Natural killer cell (primary cell): Measurements from ENCODE around the gene USPL1. TPM values are rescaled to one million over a fixed set of nuclear protein-coding genes. Genes with fewer than 3 reads are reported as not detected.
A peak's percentile ranks its signal among the peaks of the same experiment; 100 is the strongest.
"Not testable (repeated sequence)": the region's sequence is repeated elsewhere in the genome, so short reads cannot be mapped to it uniquely, and the experiment has no call there.

Experiments
- ATAC-seq, 3 donors: fragments of 150-1000 bp in 2 of 3; fragments of 200-7000 bp in 1 of 3; cut with Tn5 transposase; 1 replicate in 1 of 3; 2 replicates in 2 of 3; pipeline ENCODE4 v1.10.0; 2021; ENCODE audit warnings: mild to moderate bottlenecking in 2 of 3, moderate library complexity in 2 of 3
- DNase-seq, 2 donors: peaks; one replicate each; pipeline versions ENCODE4 v3.0.0 to v3.0.0-alpha.2; 2013 to 2021; ENCODE audit warnings: mixed read lengths in 1 of 2
- H3K27ac ChIP-seq: one replicate; pipeline ENCODE4 v1.5.1; 2013; ENCODE audit warnings: mild to moderate bottlenecking, low read length
- H3K27me3 ChIP-seq: one replicate; pipeline ENCODE4 v1.6.1; 2013; ENCODE audit warnings: low read length; ENCODE audit not compliant: control insufficient read depth, insufficient read depth
- H3K36me3 ChIP-seq: one replicate; pipeline ENCODE4 v1.6.1; 2013; ENCODE audit warnings: low read length; ENCODE audit not compliant: control insufficient read depth, insufficient read depth
- H3K4me1 ChIP-seq: one replicate; pipeline ENCODE4 v1.6.1; 2013; ENCODE audit warnings: low read length; ENCODE audit not compliant: control insufficient read depth, insufficient read depth
- H3K4me3 ChIP-seq: one replicate; pipeline ENCODE4 v1.5.1; 2013; ENCODE audit warnings: low read length
- H3K9me3 ChIP-seq: one replicate; pipeline ENCODE4 v1.6.1; 2013; ENCODE audit warnings: low read length; ENCODE audit not compliant: control insufficient read depth, insufficient read depth
- H3K27ac Mint-ChIP-seq, 2 donors: one replicate each; pipeline ENCODE4 v1.8.0; 2022; ENCODE audit warnings: mild to moderate bottlenecking in 2 of 2, mixed read lengths in 2 of 2, moderate library complexity in 1 of 2
- H3K27me3 Mint-ChIP-seq, 2 donors: one replicate each; pipeline ENCODE4 v1.8.0; 2022; ENCODE audit warnings: low read depth in 2 of 2, mixed read lengths in 2 of 2
- H3K36me3 Mint-ChIP-seq: one replicate; pipeline ENCODE4 v1.8.0; 2022; ENCODE audit warnings: mixed read lengths
- H3K4me1 Mint-ChIP-seq, 2 donors: one replicate each; pipeline ENCODE4 v1.8.0; 2022; ENCODE audit warnings: mixed read lengths in 2 of 2
- H3K4me3 Mint-ChIP-seq: one replicate; pipeline ENCODE4 v1.8.0; 2022; ENCODE audit warnings: mild to moderate bottlenecking, moderate library complexity, mixed read lengths
- H3K9me3 Mint-ChIP-seq, 2 donors: one replicate each; pipeline ENCODE4 v1.8.0; 2022; ENCODE audit warnings: mixed read lengths in 2 of 2
- WGBS: methylation state at CpG from one replicate; pipeline ENCODE4 v1.1.7; 2013; ENCODE audit warnings: missing lambda C conversion rate; ENCODE audit not compliant: insufficient coverage; 5-methylcytosine and 5-hydroxymethylcytosine counted together
- intact Hi-C: fragments of 100-400 bp; cut with micrococcal nuclease; formaldehyde crosslinking; loops from one replicate; pipeline ENCODE4 v1.14.2; 2022
- total RNA-seq, 4 donors: library from RNA; stranded (reverse); fragments of 120-200 nt in 1 of 4; gene quantifications; one replicate each; pipeline versions ENCODE4 v1.2.3 to v1.2.4, GENCODE V29; 2013 to 2022
- TF ChIP-seq, protein P1 (sequence below): fragments of 200-600 bp; IDR thresholded peaks from one replicate; pipeline ENCODE4 v1.8.0; 2022; ENCODE audit warnings: antibody characterized with exemption

The USPL1 gene
- total RNA-seq, 3 donors from 2014 or later (not counting 1 experiment from before 2014, with no cell fraction given), result 34.8 to 39.0 (median 36.9) TPM

DNA sequence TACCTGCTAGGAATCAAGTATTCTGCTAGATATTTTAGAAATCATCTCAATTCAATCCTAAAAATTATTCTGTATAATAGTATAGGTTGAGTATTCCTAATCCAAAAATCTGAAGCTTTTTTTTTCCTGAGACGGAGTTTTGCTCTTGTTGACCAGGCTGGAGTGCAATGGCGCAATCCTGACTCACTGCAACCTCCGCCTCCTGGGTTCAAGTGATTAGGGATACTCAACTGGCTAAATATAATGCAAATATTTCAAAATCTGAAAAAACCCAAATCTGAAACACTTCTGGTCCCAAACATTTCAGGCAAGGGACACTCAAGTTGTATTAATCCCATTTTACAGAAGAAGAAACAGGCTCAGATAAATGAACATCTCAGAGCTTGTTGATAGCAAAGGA, 17.2 kb upstream of the USPL1 start:
- no peaks in the 10 kb centered on the region for H3K36me3 ChIP-seq
- H3K4me1 Mint-ChIP-seq, result peaks cover 0 to 9% of the 10 kb centered on the region in 2 donors
- DNase-seq (no peak), ATAC-seq (no peak)
- intact Hi-C loops, result no loop called here
- H3K9me3 Mint-ChIP-seq, result no peaks in the 10 kb centered on the region
- H3K9me3 ChIP-seq, result no peaks in the 10 kb centered on the region
- no peak overlapping the region for H3K4me3 Mint-ChIP-seq
- H3K27ac ChIP-seq, result no peak overlapping the region
- WGBS, result 95% methylated on average over 3 of the region's 3 CpGs
- H3K36me3 Mint-ChIP-seq, result no peaks in the 10 kb centered on the region
- TF ChIP-seq, protein P1, sequence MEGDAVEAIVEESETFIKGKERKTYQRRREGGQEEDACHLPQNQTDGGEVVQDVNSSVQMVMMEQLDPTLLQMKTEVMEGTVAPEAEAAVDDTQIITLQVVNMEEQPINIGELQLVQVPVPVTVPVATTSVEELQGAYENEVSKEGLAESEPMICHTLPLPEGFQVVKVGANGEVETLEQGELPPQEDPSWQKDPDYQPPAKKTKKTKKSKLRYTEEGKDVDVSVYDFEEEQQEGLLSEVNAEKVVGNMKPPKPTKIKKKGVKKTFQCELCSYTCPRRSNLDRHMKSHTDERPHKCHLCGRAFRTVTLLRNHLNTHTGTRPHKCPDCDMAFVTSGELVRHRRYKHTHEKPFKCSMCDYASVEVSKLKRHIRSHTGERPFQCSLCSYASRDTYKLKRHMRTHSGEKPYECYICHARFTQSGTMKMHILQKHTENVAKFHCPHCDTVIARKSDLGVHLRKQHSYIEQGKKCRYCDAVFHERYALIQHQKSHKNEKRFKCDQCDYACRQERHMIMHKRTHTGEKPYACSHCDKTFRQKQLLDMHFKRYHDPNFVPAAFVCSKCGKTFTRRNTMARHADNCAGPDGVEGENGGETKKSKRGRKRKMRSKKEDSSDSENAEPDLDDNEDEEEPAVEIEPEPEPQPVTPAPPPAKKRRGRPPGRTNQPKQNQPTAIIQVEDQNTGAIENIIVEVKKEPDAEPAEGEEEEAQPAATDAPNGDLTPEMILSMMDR, result no peak
- no peak overlapping the region for H3K27ac Mint-ChIP-seq
- peaks cover 2% of the 10 kb centered on the region for H3K27me3 ChIP-seq
- H3K27me3 Mint-ChIP-seq, result peaks cover 0 to 7% of the 10 kb centered on the region in 2 donors
- H3K4me3 ChIP-seq, result no peak overlapping the region
- no peaks in the 10 kb centered on the region for H3K4me1 ChIP-seq

DNA sequence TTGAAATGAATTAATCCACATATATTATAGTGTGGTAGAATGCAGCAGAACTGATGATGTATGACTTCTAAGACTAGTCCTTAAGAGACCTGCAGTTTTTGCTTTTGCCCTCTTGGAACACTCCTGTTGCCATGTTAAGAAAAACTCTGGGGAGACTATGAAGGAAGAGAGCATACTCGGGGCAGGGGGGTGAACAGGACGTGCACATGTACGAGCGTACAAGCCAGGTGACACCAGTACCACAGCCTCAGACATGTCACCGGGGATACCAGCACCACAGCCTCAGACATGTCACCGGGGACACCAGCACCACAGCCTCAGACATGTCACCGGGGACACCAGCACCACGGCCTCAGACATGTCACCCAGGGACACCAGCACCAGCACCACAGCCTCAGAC, 15.9 kb upstream of the USPL1 start:
- DNase-seq (no peak), ATAC-seq (no peak)
- Histone ChIP-seq H3K4me3 (no peak overlapping the region), H3K36me3 (no peaks in the 10 kb centered on the region), H3K4me1 (no peaks in the 10 kb centered on the region), H3K27me3 (peaks cover 2% of the 10 kb centered on the region), H3K9me3 (no peaks in the 10 kb centered on the region), H3K27ac (no peak overlapping the region)
- peaks cover 0 to 9% of the 10 kb centered on the region in 2 donors for H3K4me1 Mint-ChIP-seq
- H3K36me3 Mint-ChIP-seq, result no peaks in the 10 kb centered on the region
- TF ChIP-seq, protein P1, result no peak
- no peak overlapping the region for H3K4me3 Mint-ChIP-seq
- WGBS, result 68% methylated on average over 8 of the region's 8 CpGs
- no peak overlapping the region for H3K27ac Mint-ChIP-seq
- intact Hi-C loops, result no loop called here
- no peaks in the 10 kb centered on the region for H3K9me3 Mint-ChIP-seq
- peaks cover 0 to 10% of the 10 kb centered on the region in 2 donors for H3K27me3 Mint-ChIP-seq

DNA sequence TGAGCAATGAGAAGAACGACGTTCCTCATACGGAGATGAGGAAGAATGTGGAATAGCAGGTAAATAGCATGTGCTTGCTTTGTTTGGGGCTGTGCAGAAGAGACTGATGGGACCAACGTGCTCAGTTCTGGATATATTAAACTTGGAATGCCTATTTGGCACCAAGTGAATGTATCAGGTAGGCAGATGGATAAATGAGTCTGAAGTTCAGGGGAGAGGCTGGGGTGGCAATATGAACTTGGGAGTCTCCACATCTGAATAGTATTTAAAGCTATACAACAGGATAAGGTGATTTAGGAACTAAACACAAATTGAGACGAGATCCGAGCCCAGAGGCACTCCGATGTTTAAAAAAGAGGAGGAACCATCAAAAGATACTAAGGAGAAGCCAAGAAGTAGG, 12.7 kb upstream of the USPL1 start:
- peaks cover 12 to 20% of the 10 kb centered on the region in 2 donors for H3K4me1 Mint-ChIP-seq
- H3K4me3 Mint-ChIP-seq, result no peak overlapping the region
- no peak for DNase-seq
- no peaks in the 10 kb centered on the region for H3K36me3 ChIP-seq
- no peak overlapping the region for H3K27ac Mint-ChIP-seq
- peaks cover 0 to 10% of the 10 kb centered on the region in 2 donors for H3K27me3 Mint-ChIP-seq
- peaks cover 11% of the 10 kb centered on the region for H3K4me1 ChIP-seq
- no peaks in the 10 kb centered on the region for H3K9me3 ChIP-seq
- H3K36me3 Mint-ChIP-seq, result no peaks in the 10 kb centered on the region
- intact Hi-C loops, result no loop called here
- peaks cover 2% of the 10 kb centered on the region for H3K27me3 ChIP-seq
- no peak overlapping the region for H3K4me3 ChIP-seq
- no peak overlapping the region for H3K27ac ChIP-seq
- TF ChIP-seq, protein P1, result no peak
- no peak for ATAC-seq
- WGBS, result 97% methylated on average over 7 of the region's 7 CpGs
- no peaks in the 10 kb centered on the region for H3K9me3 Mint-ChIP-seq

DNA sequence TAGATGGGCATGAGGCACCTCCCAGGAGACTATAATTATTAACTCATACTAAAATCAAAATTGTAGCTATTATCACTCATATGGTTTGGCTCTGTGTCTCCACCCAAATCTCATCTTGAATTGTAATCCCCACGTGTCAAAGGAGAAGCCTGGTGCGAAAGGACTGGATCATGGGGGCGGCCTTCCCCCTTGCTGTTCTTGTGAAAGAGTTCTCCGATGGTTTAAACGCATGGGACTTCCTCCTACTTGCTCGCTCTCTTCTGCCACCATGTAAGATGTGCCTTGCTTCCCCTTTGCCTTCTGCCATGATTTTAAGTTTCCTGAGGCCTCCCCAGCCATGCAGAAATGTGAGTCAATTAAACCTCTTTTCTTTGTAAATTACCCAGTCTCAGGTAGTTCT, 10.5 kb upstream of the USPL1 start:
- H3K4me1 Mint-ChIP-seq, result peaks cover 12 to 20% of the 10 kb centered on the region in 2 donors
- WGBS, result 92% methylated on average over 6 of the region's 6 CpGs
- DNase-seq, ATAC-seq, H3K4me3 ChIP-seq, H3K9me3 ChIP-seq, H3K36me3 ChIP-seq, H3K36me3 Mint-ChIP-seq, H3K9me3 Mint-ChIP-seq, intact Hi-C loops, H3K27me3 ChIP-seq, H3K4me3 Mint-ChIP-seq: not testable (repeated sequence)
- H3K27ac Mint-ChIP-seq, result peak overlapping the region; percentile 12 to 70
- H3K27me3 Mint-ChIP-seq, result peaks cover 0 to 10% of the 10 kb centered on the region in 2 donors
- peak overlapping the region; percentile 31 for H3K27ac ChIP-seq
- H3K4me1 ChIP-seq, result peaks cover 11% of the 10 kb centered on the region
